Raji (cell line): ENCODE results near the gene TMF1.

ENCODE experiments used
- POLR2A ChIP-seq: IDR thresholded peaks from 2 replicates; pipeline ENCODE4 v1.6.1; 2011; ENCODE audit warnings: low read depth, low read length, control low read depth; ENCODE audit not compliant: insufficient read depth

TMF1 gene

GRCh38 chr3:69051756-69052471, at the start of gene TMF1:
TSS of gene TMF1 (minus strand) at chr3:69052333. CDS start at chr3:69052086, 247 bp downstream.
- peak; percentile 72 for TF ChIP-seq POLR2A

- TF ChIP-seq POLR2A, result no peak
Measured at GRCh38 chr3:69099576-69099975, 47.4 kb upstream of the TMF1 start.

DNA sequence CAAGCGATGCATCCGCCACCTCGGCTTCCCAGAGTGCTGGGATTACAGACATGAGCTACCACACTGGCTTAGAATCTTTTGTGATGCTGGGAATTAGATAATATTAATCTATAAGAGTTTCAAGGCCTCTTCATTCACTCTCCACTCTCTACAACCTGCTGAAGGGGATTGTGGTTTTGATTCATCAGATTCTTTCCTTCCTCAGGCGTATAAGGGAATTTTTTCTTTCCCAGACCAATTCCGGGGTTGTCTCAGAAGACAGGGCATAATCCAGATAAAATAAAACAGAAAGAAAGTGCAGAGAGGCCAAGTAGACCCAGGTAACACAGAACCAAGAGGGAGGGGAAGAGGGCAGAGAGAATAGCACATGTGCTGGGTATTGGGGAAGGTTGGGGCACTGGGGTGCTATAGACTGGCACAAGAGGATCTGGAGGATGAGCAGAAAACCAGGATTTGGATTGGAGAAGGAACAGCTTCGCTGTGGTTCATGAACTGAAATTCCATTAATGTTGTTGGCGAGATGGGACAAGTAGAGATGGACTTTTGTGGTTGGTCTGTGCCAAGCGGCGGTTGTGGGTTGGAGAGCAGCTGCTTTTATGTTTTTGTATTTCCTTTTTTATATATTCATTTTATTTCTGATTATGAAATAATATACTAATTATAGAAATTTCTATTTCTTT, 45.4 kb upstream of the TMF1 start:
- no peak for TF ChIP-seq POLR2A

DNA sequence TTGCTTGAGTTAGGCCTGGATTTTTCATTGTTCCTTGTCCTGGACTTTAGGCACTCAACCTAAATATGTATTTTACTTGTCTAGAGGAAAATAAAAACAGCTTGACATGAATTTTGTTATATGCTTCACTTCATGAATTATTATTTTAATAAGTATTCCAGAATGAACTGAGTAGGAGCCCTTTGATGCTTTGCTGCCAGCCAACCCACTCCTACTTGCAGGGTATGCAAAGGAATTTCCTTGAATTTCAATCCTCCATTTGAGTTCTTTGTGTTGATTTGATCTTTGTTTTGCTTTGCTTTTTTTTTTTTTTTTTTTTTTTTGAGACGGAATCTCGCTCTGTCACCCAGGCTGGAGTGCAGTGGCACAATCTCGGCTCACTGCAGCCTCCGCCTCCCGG, 44.2 kb upstream of the TMF1 start:
- no peak for TF ChIP-seq POLR2A

DNA sequence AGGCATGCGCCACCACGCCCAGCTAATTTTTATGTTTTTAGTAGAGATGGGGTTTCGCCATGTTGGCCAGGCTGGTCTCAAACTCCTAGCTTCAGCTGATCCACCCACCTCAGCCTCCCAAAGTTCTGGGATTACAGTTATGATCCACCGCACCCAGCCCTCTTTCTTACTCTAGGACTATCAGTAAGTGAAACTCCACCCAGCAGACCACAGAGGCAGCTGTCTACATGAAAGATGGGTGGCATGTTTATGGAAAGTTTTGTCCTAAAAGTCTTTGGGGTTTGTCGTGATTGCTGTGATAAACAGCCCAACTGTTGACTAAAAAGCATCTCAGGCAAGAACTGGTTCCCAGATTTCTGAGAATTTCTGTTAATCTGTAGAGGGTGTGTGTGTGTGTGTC, 43.5 kb upstream of the TMF1 start:
- no peak for TF ChIP-seq POLR2A

- no peak for TF ChIP-seq POLR2A
Measured at GRCh38 chr3:69094467-69095205, 42.5 kb upstream of the TMF1 start.

DNA sequence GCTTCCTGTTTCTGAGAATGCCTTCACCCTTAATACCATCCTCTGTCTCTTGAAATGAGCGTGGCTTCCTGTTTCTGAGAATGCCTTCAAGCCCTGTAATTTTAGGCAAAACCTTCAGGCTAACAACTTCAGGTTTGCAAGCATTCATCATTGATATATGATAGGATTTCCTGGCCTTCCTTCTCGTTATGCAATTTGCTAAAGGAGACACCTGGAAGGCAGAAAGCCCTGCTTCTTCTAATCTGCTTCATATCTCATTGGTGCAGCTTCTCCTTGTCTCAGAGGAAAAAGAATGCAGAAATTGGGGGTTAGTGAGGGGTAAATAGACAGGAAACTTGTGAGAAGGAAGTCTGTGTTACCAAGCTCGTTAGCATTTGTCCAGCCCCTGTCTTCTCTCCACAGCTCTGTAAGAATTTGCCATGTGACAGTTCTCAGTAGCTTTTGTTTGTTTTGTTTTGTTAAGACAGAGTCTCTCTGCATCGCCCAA, 39.9 kb upstream of the TMF1 start:
- no peak for TF ChIP-seq POLR2A

GRCh38 chr3:69091389-69092029, 39.4 kb upstream of the TMF1 start:
- TF ChIP-seq POLR2A, result no peak

DNA sequence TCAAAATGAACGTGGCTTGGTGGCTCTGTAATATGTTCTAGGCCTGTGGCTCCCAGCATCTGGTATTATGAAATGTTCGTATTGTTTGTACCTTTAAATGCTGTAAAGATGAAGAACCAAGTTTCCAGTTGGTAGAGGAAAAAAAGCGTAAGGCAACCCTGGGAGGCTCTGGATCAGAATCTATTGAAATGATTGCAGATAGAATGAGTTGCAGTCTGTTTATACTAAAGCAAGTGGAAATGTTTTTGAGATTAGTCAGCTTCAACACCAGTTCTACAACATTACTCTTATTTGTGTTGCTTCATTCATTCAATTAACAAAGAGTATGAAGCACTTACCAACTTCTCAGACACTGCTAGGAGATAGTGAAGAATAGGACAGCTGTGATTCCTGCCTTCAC, 37.9 kb upstream of the TMF1 start:
- TF ChIP-seq POLR2A, result no peak

GRCh38 chr3:69088063-69088462, 35.9 kb upstream of the TMF1 start:
- no peak for TF ChIP-seq POLR2A

DNA sequence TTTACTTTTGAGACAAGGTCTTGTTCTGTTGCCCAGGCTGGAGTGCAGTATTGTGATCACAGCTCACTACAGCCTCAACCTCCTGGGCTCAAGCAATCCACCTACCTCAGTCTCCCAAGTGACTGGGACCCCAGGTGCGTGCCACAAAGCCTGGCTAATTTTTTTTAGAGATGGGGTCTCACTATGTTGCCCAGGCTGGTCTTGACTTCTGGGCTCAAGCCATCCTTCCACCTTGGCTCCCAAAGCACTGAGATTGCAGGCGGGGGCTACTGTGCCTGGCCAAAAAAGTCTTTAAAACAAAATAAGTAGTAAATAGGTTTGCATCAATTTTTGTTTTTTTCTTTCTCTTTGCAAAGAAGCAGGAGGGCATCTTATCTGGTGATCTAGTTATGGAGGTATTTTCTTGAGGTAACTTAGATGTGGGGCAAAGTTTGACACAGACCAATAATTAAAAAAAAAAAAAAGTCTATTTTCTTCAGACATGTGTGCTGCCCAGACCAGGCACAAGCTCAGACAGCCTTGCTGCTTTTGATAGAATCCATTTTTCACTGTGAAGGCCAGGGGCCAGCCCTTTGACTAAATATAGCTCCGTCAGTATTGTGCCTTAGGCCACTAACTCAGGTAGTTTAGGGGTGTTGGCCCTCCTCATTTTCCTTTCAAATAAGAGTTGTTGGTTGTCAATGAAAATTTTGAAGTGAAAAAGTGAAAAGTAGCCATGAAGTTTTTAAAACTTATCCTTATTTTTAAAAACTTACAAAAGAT, 35.1 kb upstream of the TMF1 start:
- no peak for TF ChIP-seq POLR2A

- TF ChIP-seq POLR2A, result no peak
Measured at GRCh38 chr3:69085833-69086722, 33.9 kb upstream of the TMF1 start.

DNA sequence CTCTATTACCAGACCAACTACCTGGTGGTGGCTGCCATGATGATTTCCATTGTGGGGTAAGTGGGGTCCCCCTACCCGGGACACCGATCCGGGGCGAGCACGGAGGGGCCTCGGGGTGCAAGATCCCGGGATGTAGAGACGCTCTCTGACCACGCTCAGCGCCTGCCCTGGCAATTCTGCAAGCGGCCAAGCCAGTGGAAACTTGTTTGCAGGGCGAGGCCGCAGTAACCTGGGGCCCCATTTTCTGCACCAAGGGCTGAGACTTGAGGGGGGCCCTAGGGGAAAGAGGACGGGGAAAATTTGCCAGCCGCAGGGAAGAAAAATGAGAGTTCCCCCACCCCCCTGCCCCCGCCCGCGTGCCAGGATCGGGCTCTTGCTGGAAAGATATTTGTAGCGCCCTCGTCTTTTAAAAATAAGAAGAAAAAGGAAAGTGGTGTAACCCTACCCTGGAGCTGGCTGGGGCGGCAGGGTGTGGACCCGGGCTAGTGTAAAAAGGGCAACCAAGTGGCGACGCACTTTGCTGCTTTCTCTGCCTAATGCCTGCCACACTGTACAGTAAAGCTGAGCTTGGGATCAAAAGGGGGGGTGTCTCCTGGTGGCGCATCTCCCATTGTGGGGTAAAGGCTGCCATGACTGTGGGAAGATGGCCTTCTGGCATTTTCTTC, 33.2 kb upstream of the TMF1 start:
- no peak for TF ChIP-seq POLR2A
